HCT116 (cell line): ENCODE results near the gene SLFN5. TPM values are rescaled to one million over a fixed set of nuclear protein-coding genes. Genes with fewer than 3 reads are reported as not detected.

Experiments
- ATAC-seq: fragments of 200-7000 bp; cut with Tn5 transposase; 2 replicates; pipeline ENCODE4 v1.9.1; 2020; ENCODE audit warnings: mild to moderate bottlenecking, moderate library complexity
- BruUV-seq: library from RNA; stranded (reverse); fragments of 400-500 nt; replicated peaks from 2 replicates; lab custom pipeline; 2021; lab: Mats Ljungman, UMichigan
- CTCF ChIA-PET: fragments of 300-600 bp; sonication (Branson Sonifier 250); formaldehyde crosslinking; loops from one replicate; lab custom pipeline; 2021; ENCODE audit warnings: antibody characterized with exemption; lab: Charles Lee
- POLR2A ChIA-PET: fragments of 300-600, 350-600 bp; sonication (Branson Sonifier 250); formaldehyde crosslinking; loops from one replicate; lab custom pipeline; 2021; ENCODE audit warnings: antibody characterized with exemption; lab: Charles Lee
- RAD21 ChIA-PET, 2 experiments: fragments of 300-600 bp; sonication (Branson Sonifier 250); formaldehyde crosslinking; loops; one replicate each; lab custom pipeline; 2023; ENCODE audit warnings: low total read pairs in 2 of 2; ENCODE audit not compliant: uncharacterized antibody in 2 of 2, unreplicated experiment in 2 of 2, low non-redundant PET in 1 of 2; lab: Charles Lee
- DNase-seq: peaks from one replicate; pipeline ENCODE4 v3.0.0-alpha.2; 2010; ENCODE audit warnings: low read depth, low spot score
- H2AFZ ChIP-seq: fragments of 200-600 bp; shearing (Covaris generic), sonication (generic); 2 replicates; pipeline ENCODE4 v1.6.1; 2017; ENCODE audit warnings: low read depth, mixed run types, mixed read lengths, antibody characterized with exemption, low read length; ENCODE audit not compliant: poor library complexity, severe bottlenecking
- H3K27ac ChIP-seq: 2 replicates; pipeline ENCODE4 v1.5.1; 2012; ENCODE audit warnings: low read depth, low read length
- H3K27me3 ChIP-seq: fragments of 200-600 bp; sonication (generic); 2 replicates; pipeline ENCODE4 v1.6.1; 2016; ENCODE audit warnings: mixed run types, low read length, mixed read lengths; ENCODE audit not compliant: insufficient read depth
- H3K36me3 ChIP-seq, 2 experiments: fragments of 200-500 bp in 1 of 2; fragments of 200-600 bp in 1 of 2; sonication (Bioruptor generic) in 1 of 2; sonication (generic) in 1 of 2; 2 replicates each; pipeline versions ENCODE4 v1.5.1 to v1.6.1; 2014 to 2016; ENCODE audit warnings: low read length in 2 of 2, inconsistent platforms in 1 of 2, mixed read lengths in 1 of 2, mixed run types in 1 of 2; ENCODE audit not compliant: insufficient read depth in 2 of 2, control insufficient read depth in 1 of 2
- H3K4me1 ChIP-seq, 2 experiments: fragments of 200-600 bp in 1 of 2; sonication (generic) in 1 of 2; 2 replicates each; pipeline versions ENCODE4 v1.5.1 to v1.6.1; 2012 to 2017; ENCODE audit warnings: low read length in 2 of 2, inconsistent platforms in 1 of 2, mild to moderate bottlenecking in 1 of 2, mixed read lengths in 1 of 2, mixed run types in 1 of 2, moderate library complexity in 1 of 2; ENCODE audit not compliant: insufficient read depth in 2 of 2, control insufficient read depth in 1 of 2
- H3K4me2 ChIP-seq: fragments of 200-600 bp; sonication (generic); 2 replicates; pipeline ENCODE4 v1.6.1; 2017; ENCODE audit warnings: mixed run types, low read length, mixed read lengths
- H3K4me3 ChIP-seq, 2 experiments: fragments of 200-600 bp in 1 of 2; sonication (generic) in 1 of 2; replicated peaks in 1 of 2; 2 replicates each; pipeline ENCODE4 v1.5.1; 2011 to 2016; ENCODE audit warnings: low read length in 2 of 2, control low read depth in 1 of 2, low read depth in 1 of 2, mild to moderate bottlenecking in 1 of 2, mixed read lengths in 1 of 2, mixed run types in 1 of 2
- H3K79me2 ChIP-seq: fragments of 200-600 bp; sonication (generic); 2 replicates; pipeline ENCODE4 v1.6.1; 2017; ENCODE audit warnings: mild to moderate bottlenecking, mixed run types, low read length, moderate library complexity, mixed read lengths; ENCODE audit not compliant: insufficient read depth
- H3K9ac ChIP-seq: fragments of 200-600 bp; sonication (generic); 2 replicates; pipeline ENCODE4 v1.6.1; 2016; ENCODE audit warnings: low read length, mixed read lengths
- H3K9me2 ChIP-seq: fragments of 200-600 bp; sonication (generic), shearing (Covaris generic); 2 replicates; pipeline ENCODE4 v1.6.1; 2017; ENCODE audit warnings: mixed run types, mild to moderate bottlenecking, moderate library complexity; ENCODE audit not compliant: insufficient read depth
- H3K9me3 ChIP-seq, 2 experiments: fragments of 200-500 bp in 1 of 2; fragments of 200-600 bp in 1 of 2; sonication (Bioruptor generic) in 1 of 2; sonication (generic) in 1 of 2; 2 replicates each; pipeline ENCODE4 v1.6.1; 2014 to 2017; ENCODE audit warnings: low read length in 2 of 2, mixed read lengths in 2 of 2, inconsistent platforms in 1 of 2, low read depth in 1 of 2, mild to moderate bottlenecking in 1 of 2, mixed run types in 1 of 2, moderate library complexity in 1 of 2; ENCODE audit not compliant: control insufficient read depth in 1 of 2, insufficient read depth in 1 of 2
- H4K20me1 ChIP-seq: fragments of 200-600 bp; sonication (generic), shearing (Covaris generic); 2 replicates; pipeline ENCODE4 v1.6.1; 2017; ENCODE audit warnings: mixed run types, mild to moderate bottlenecking, moderate library complexity; ENCODE audit not compliant: insufficient read depth
- EGR1 ChIP-seq: IDR thresholded peaks from 2 replicates; pipeline ENCODE4 v1.6.1; 2012; ENCODE audit warnings: low read depth
- FOSL1 ChIP-seq: IDR thresholded peaks from 2 replicates; pipeline ENCODE4 v1.6.1; 2012; ENCODE audit warnings: low read depth
- JUND ChIP-seq: IDR thresholded peaks from 2 replicates; pipeline ENCODE4 v1.6.1; 2012
- POLR2AphosphoS5 ChIP-seq: IDR thresholded peaks from 2 replicates; pipeline ENCODE4 v1.6.1; 2011; ENCODE audit warnings: mild to moderate bottlenecking, low read depth, low read length, moderate library complexity
- RAD21 ChIP-seq: IDR thresholded peaks from 2 replicates; pipeline ENCODE4 v1.6.1; 2012; ENCODE audit warnings: low read depth, mild to moderate bottlenecking
- YY1 ChIP-seq: IDR thresholded peaks from 2 replicates; pipeline ENCODE4 v1.6.1; 2011; ENCODE audit warnings: low read length, low read depth, moderate library complexity, mild to moderate bottlenecking; ENCODE audit not compliant: insufficient replicate concordance; ENCODE audit errors: extremely low read depth
- intact Hi-C: fragments of 100-400 bp; cut with micrococcal nuclease; formaldehyde crosslinking; loops from 2 replicates; pipeline ENCODE4 v1.10.0; 2022
- total RNA-seq: library from RNA; stranded (reverse); gene quantifications from one replicate; pipeline ENCODE4 v1.2.1, GENCODE V29; 2021; ENCODE audit not compliant: unreplicated experiment

The SLFN5 gene
- total RNA-seq, 1 experiment from 2014 or later, result 23.7 TPM

DNA sequence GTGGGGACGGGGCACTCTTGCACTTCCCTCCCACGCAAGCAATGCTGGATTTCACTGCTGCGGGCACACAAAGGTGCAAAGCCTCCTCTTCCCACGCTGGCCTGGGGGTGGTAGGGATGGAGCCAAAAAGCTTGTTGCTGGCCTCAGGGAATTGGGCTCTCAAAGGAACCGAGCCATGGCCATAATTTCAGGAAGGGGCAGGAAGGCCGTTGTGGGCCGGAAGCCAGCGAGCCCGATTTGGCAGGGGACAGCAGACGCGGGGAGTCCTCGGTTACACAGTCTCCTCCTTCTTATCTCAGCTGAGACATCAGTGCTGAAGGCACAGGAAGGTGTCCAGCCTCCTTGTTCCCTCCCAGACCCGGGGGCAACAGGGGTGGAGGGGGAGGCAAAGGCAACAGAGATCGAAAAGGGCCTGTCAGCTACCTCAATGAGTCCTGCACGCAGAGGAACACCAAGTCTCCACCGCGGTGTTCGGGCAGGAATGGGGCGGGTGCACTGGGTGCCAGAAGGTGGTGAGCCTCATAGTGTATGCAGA lies 71.1 kb downstream of the SLFN5 start:
- H3K9ac ChIP-seq, result no peak overlapping the region

GRCh38 chr17:35314415-35315216 lies 71.7 kb downstream of the SLFN5 start:
- H3K36me3 ChIP-seq, result no peaks in the 10 kb centered on the region
- ATAC-seq, result no peak
- no peak for TF ChIP-seq JUND
- TF ChIP-seq YY1, result no peak
- TF ChIP-seq POLR2AphosphoS5, result no peak
- TF ChIP-seq EGR1, result no peak
- TF ChIP-seq, all 23 proteins: peak for 0
- H3K9me3 ChIP-seq, result no peaks in the 10 kb centered on the region
- no TSS peak for BruUV-seq
- no peaks in the 10 kb centered on the region for H4K20me1 ChIP-seq
- POLR2A ChIA-PET, result no interaction called here
- intact Hi-C loops, result loop anchor here (5.0 to 10.0 kb wide), 2 partner anchors 140 to 433 kb away; no protein-coding TSS in a partner anchor
- RAD21 ChIA-PET, result no interaction called here
- H3K9ac ChIP-seq, result no peak overlapping the region
- H3K4me2 ChIP-seq, result peak overlapping the region; percentile 19; the same call in 1 of the 2 replicates
- 0 out of 2 replicates have a peak, but pooled peaks cover 13% of the 10 kb centered on the region for H3K27me3 ChIP-seq
- H3K4me3 ChIP-seq, result no peak overlapping the region
- no peak overlapping the region for H3K27ac ChIP-seq
- H2AFZ ChIP-seq, result no peak overlapping the region
- DNase-seq, result no peak
- no peaks in the 10 kb centered on the region for H3K79me2 ChIP-seq
- peaks cover 5 to 9% of the 10 kb centered on the region in 2 experiments; a peak in 3 of 4 replicates for H3K4me1 ChIP-seq
- no peaks in the 10 kb centered on the region for H3K9me2 ChIP-seq
- CTCF ChIA-PET, result interaction anchor here (2.4 to 4.1 kb wide), 3 partner anchors 218 to 225 kb away, joined by 5 to 37 read pairs (median 13); no protein-coding TSS in a partner anchor

More for the DNA sequence above, 71.1 kb downstream of the SLFN5 start:
- no peak for TF ChIP-seq RAD21
- TF ChIP-seq FOSL1, result no peak
- TF ChIP-seq EGR1, result no peak
- no TSS peak for BruUV-seq
- H3K27me3 ChIP-seq, result 0 out of 2 replicates have a peak, but pooled peaks cover 13% of the 10 kb centered on the region
- no peaks in the 10 kb centered on the region for H3K9me2 ChIP-seq
- H4K20me1 ChIP-seq, result no peaks in the 10 kb centered on the region
- ChIA-PET POLR2A (no interaction called here), CTCF (interaction anchor here (2.0 to 4.1 kb wide), 4 partner anchors 218 to 225 kb away, joined by 5 to 37 read pairs (median 10); no protein-coding TSS in a partner anchor), RAD21 (no interaction called here)
- H3K79me2 ChIP-seq, result no peaks in the 10 kb centered on the region
- DNase-seq, result no peak
- no peak overlapping the region for H3K27ac ChIP-seq
- peaks cover 5 to 9% of the 10 kb centered on the region in 2 experiments; a peak in 3 of 4 replicates for H3K4me1 ChIP-seq
- H3K4me2 ChIP-seq, result no peak overlapping the region
- no peaks in the 10 kb centered on the region for H3K9me3 ChIP-seq
- no peak for ATAC-seq
- H3K36me3 ChIP-seq, result no peaks in the 10 kb centered on the region
- intact Hi-C loops, result loop anchor here (5.0 to 10.0 kb wide), 2 partner anchors 139 to 433 kb away; no protein-coding TSS in a partner anchor
- no peak overlapping the region for H2AFZ ChIP-seq
- H3K4me3 ChIP-seq, result no peak overlapping the region
